H1 (cell line): ENCODE measurements around the gene PRICKLE1. TPM values are rescaled to one million over a fixed set of nuclear protein-coding genes. Genes with fewer than 3 reads are reported as not detected.

ENCODE experiments used
- BCL11A ChIP-seq, 2 experiments: IDR thresholded peaks; one replicate each; pipeline ENCODE4 v1.6.1; 2011; ENCODE audit warnings: low read depth in 2 of 2, low read length in 2 of 2, mild to moderate bottlenecking in 2 of 2
- CBX8 ChIP-seq: fragments of 300-800, 300-1000 bp; sonication (generic); IDR thresholded peaks from 2 replicates; pipeline ENCODE4 v1.7.1; 2016; ENCODE audit warnings: low read depth, low read length, borderline replicate concordance
- E2F6 ChIP-seq: IDR thresholded peaks from 2 replicates; pipeline ENCODE4 v1.6.1; 2012; ENCODE audit warnings: inconsistent platforms
- JUND ChIP-seq: IDR thresholded peaks from 2 replicates; pipeline ENCODE4 v1.6.1; 2011; ENCODE audit warnings: mild to moderate bottlenecking, improper control_type of control experiment, low read length
- SP1 ChIP-seq: IDR thresholded peaks from 2 replicates; pipeline ENCODE4 v1.6.1; 2011; ENCODE audit warnings: low read depth, low read length
- SUZ12 ChIP-seq: fragments of 200-600 bp; sonication (generic); IDR thresholded peaks from 2 replicates; pipeline ENCODE4 v1.6.1; 2012; ENCODE audit warnings: mild to moderate bottlenecking, inconsistent platforms, low read length, moderate library complexity, mixed read lengths
- polyA plus RNA-seq, 7 experiments: library from polyadenylated mRNA; depleted of rRNA in 3 of 7; stranded (reverse) in 5 of 7; unstranded in 2 of 7; fragments of >200 nt in 5 of 7; fragments of 200-250 nt in 2 of 7; gene quantifications; 1 replicate in 5 of 7; 2 replicates in 1 of 7; 4 replicates in 1 of 7; pipeline versions ENCODE4 v1.2.1 to v1.2.3, GENCODE V29; 2011 to 2013; ENCODE audit warnings: missing spikeins in 2 of 7, mixed read lengths in 2 of 7
- total RNA-seq: library from RNA; stranded (reverse); fragmentation: NEBNext Ultra II Directional; extraction: Animal tissue kit (Norgen Biotek cat#: 25700); gene quantifications from 2 replicates; pipeline ENCODE4 v1.2.1, GENCODE V29; 2021

The PRICKLE1 gene
- total and polyA plus RNA-seq, 2 of the 8 experiments (the other 6 are each of a cell fraction or from before 2014, with no cell fraction given) = 14.0 to 22.4 TPM

- no peak for TF ChIP-seq E2F6
- TF ChIP-seq JUND = no peak
- TF ChIP-seq BCL11A (IDR thresholded peaks at IDR 0.05; ENCODE audit: low read depth in 2 of 2, low read length in 2 of 2) = no peak
- TF ChIP-seq SUZ12 = no peak
- no peak for TF ChIP-seq CBX8
- no peak for TF ChIP-seq SP1
Measured at GRCh38 chr12:42625611-42626010, 36.1 kb upstream of the PRICKLE1 start (continued).
